ENCODE data around the gene GLRA2.
A peak's percentile ranks its signal among the peaks of the same experiment; 100 is the strongest.
"Not testable (repeated sequence)": the region's sequence is repeated elsewhere in the genome, so short reads cannot be mapped to it uniquely, and the experiment has no call there.

Gene GLRA2

DNA sequence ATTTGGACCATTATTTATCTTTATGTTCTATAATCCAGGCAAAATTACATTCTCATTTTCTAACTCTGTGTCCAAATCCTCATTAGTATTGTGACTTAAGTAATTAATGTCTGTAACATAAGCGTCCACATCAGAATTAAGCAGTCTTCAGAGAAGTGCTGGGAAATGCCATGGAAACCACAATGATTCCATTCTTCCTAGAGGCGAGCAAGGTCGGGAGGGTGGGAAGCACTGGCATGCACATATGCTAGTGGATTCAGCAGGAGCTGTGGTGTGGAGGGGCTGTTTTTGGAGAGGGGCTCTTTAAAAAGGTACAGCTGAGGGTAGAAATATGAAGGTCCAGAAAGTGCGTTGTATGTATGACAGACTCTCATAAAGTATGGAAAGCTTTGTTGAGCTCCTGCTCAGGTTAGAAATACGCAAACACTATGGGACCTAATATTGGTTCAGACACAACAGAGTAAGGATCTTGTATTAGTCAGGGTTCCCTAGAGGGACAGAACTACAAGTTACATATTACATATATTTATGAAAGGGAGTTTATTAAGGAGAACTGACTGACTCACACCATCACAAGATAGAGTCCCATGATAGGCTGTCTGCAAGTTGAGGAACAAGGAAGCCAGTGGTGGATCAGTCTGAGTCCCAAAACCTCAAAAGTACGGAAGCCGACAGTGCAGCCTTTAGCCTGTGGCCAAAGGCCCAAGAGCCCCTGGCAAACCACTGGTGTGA lies 61.5 kb downstream of the GLRA2 start:
- DNase-seq: no peak

DNA sequence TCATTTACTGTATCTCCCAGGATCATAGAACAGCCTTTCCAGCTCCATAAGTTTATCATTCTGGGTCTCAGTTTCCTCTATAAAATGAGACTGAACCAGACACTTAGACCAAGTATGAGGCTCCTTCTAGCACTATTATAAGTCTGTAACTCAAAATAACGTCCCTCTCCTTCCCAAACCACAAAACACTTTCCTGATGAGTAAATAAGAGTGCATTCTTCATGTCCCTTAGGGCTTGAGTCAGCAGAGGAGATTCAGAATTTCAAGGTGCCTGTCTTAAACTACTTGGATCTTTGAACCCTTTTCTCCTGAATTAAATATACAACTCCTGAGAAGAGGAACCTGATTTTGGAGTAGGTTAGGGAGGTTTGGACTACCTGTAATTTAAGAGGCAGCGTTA lies 62.6 kb downstream of the GLRA2 start:
- no peak for DNase-seq

DNA sequence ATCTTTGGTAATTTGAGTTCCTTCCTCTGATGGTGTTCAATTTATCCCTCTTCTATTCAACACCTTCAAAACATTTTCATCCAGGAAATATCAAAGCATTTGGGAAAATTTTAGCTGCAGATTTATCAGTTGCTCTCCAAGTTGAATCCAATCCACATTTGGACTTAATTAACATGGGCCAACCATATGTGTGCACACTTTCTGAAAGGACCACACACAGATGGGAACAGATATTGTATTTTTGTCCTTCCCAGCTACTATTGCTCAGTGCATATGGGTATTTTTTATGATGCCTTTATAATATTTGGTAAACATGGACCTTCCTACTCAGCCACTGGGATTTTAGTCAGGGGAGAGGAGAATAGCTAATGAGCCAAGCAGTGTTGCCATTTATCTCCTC lies 65.2 kb downstream of the GLRA2 start:
- DNase-seq: no peak

DNA sequence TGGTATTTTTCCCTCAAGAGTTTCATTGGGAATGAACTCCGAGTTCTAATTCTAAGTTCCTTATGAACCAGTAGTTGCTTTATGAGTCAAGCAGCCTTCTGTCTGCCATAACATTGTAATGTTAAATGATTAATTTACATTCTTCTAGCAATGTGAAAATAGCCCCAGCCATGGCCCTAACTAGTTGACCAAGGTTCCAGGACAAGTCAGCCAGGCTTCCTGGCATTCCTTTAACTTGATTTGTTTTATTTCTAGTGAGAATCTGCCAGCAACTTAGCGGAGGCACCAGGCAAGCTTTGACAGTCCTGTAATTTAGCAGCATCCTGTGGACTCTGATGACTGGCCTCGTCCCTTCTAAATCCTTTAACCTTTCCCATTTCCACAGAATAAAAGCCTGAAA lies 69.0 kb downstream of the GLRA2 start:
- DNase-seq: no peak

DNA sequence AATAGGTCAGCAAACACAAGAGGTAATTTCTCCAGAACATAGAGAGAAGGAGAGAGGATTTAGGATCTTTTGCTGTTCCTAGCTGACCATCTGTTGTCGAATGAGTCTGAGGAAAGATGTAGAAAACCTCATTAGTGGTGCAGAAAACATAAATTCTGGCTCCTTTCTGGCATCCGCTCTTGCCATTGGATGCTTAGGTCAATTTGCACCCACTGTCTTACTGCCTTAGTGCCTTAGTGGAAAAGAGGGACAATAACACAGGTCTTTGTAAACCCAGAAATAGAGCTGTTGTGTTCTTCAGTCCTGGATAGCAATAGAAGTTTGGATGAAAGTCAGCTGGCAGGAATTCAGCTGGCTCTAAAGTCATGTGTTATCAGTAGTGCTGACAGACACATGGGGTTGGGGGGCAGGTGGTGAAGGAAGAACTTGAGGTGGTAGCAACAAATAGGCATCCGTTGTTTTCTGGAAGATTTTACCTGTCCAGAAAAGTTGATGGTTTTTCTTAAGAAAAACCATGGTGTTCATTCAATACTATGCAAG lies 78.2 kb downstream of the GLRA2 start:
- no peak for DNase-seq

DNA sequence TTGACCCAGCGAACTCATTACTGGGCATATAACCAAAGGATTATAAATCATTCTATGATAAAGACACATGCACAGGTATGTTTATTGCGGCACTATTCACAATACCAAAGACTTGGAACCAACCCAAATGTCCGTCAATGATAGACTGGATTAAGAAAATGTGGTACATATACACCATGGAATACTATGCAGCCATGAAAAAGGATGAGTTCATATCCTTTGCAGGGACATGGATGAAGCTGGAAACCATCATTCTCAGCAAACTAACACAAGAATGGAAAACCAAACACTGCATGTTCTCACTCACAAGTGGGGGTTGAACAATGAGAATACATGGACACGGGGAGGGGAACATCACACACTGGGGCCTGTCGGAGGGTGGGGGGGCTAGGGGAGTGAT lies 83.1 kb downstream of the GLRA2 start:
- DNase-seq: not testable (repeated sequence)

DNA sequence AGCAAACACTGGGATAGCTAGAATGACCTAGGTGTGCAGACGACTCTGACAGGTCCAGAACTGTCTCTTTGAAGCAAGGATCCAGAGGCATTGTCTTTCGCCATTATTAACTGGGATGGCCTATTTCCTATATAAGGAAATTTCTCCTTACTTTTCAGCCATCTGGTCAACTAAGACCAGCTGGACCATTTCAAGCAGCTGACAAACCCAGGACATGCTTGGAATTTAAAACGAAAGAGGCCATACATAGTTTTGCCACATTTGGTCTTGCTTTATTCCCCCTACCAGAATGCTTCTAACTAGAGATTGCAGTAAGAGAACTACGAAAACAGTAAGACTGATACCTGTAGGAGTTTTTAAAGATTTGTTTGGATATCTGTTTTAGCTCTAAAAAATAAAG lies 87.0 kb downstream of the GLRA2 start:
- no peak for DNase-seq

DNA sequence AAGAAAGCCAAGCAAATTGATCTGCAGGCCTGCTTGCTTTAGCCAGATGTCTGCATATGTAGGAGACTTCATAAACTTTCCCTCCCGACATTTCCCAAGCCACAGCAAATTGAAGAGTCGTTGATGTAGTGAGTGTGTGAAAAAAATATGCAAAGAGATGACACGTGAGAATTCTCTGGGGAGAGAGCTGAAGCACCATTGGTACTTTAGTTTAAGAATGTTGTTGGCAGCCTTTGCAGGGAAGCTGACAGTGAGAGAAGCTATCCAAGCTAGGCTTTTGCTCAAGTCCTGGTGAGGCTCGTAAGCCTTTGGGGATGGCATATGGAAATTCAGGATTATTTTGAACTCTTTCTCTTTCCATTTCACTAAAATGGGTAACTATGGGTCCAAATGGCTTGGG lies 87.5 kb downstream of the GLRA2 start:
- DNase-seq: no peak

DNA sequence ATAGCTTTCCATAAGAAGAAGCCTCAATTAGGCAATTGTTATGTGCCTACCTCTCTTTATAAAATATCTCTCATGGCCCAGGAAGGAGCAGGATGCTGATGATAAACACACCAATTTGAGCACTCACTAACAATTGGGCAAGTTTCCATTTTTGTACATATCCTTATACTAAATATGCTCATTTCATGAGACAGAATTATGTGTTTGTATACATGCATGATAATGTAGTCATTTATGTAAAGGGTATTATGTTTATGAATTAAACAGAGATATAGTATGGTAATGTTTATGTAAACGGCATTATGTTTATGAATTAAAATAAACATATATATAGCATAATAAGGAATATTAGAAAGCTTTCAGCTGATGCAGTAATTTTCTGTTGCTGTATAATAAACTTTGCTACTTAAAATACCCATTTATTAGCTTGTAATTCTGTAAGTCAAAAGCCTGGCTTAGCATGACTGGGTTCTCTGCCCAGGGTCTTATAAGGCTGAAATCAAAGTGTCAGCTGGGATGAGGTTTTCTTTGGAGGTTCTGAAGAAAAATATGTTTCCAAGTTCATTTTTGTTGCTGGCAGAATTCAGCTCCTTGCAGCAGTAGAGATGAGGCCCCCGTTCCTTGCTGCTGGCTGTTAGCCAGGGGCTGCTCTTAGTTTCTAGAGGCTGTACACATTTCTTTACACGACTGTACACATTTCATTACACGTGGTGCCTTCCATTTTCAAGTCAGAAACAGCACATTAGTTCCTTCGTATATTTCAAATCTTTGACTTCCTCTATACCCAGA lies 89.0 kb downstream of the GLRA2 start:
- no peak for DNase-seq

DNA sequence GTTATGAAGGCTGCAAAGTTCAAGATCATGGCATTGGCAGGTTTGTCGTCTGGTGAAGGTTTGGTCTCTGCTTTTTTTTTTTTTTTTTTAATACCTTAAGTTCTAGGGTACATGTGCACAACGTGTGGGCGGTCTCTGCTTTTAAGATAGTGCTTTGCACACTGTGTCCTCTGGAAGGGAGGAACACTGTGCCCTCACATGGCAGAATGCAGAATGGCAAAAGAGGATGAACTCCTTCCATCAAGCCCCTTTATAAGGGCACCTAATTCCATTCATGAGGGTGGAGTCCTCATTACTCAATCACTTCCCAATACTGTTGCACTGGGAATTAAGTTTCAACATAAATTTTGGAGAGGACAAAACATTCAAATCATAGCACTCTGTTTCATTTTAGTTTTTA lies 101.4 kb downstream of the GLRA2 start:
- DNase-seq: no peak

DNA sequence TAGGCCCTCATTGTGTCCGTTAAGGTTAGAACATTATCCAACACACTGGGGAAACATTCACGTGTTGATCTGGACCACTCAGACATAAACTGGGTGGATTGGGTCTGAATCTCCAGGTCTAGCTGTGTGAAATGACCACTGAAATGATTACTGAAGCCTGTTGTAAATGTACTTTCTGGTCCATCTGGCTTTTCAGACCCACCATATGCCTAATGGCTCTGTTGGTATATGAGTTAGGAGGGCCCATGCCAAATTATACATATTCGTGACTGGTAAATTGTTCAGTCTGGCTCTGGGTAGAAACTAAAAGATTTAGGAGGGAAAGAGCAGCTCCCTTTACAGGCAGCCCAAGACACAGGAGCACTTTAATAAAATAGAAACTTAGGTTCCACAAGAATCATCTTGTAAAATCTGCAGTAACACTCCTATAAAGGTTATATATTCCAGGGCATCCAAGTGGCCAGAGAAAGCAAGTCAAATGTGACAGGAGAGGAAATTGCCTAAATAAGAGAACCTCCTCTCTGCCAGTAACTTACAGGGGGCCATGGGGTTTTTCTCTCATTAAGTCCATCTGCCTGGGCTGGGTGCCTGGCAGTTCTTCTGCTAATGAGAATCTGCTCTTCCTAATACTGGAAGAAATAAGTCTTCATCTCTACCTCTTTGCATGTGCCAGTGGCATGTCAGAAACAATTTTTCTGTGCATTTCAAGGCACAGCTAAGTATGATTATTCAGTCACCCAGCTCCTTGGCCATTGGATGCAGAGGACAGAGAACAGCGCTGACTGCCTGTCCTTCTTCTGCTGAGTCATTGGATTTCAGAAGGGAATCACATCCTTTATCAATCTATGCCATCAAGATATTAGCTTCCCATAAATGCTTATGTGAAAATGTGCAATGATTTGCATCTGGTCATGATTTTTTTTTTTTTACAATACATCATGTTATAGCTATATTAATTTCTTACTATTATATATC lies 112.6 kb downstream of the GLRA2 start:
- DNase-seq: no peak

DNA sequence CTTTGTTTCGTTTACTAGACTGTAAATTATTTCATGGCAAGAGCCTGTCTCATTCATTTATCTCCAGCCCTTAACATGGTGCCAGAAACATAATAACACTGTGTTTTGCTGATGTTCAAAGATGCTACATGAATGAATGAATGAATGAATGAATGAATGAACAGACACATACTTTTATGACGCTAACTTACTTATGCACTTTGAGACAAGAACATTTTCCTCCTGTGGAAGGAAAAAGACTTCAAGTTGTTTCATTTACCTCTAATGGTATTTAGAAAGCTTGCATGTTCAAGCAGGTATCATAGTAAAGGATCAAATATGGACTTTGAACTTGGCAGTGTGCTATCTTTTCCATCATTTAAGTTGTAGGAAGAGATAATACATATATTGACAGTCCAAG lies 131.6 kb downstream of the GLRA2 start:
- DNase-seq: no peak

DNA sequence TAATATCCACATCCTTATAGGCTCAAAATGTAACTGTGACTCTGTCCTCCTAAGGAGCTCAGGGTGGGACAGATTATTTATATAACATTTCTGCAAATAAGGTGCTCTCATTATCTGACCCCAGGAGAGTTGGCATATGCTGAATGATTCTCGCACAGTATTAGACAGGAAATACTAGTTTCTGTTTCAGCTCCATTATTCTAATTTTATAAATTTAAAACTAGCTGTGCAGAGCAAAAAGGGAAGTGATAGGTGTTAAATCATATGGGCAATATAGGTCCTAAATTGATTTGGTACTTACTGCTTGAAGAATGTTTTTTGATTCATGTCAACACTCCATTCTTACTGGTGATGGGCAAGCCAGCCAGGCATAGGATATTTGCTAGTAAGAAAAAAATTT lies 141.5 kb downstream of the GLRA2 start:
- no peak for DNase-seq

DNA sequence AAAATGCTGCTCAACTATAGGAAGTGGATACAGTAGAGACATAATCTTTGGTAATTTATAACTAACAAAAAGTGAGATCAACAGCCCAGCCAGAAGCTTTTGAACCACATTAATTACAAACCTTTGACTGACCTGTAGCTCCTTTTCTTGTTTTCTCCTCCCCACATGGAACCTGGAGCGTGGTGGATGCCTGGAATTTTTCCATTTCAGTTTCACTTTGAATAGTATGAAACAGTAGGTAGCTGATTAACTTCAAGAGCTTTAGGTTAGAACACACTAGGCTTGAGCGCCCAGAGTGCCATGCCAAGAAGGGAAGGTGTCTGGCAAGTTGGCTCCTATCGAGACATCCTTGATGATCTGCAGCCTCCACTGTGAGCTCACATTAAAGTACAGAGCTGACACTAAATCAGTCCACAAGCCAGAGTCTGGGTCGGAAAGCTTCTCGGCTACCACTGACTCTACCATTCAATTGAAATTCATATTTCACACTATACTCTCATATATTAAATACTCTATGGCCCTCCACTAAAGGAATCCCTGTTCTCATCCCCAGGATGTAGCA lies 143.4 kb downstream of the GLRA2 start:
- DNase-seq: no peak

DNA sequence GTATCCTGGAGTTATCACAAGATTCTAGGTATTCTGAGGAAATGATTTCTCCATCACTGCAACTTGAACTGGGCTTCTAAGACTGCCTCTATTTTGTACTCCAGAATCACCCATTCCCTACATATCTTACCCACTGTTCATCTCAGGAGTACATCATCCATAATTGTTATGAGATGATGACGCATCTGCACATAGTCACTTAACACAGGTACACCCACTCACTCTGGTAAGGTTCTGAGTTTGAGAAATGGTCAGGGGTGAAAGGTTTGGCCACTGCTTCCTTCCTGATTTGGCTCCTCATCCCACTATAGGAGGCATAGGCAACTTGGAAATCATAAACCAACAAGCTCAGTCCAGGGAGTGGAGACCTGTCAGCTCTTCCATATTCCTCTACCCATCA lies 143.9 kb downstream of the GLRA2 start:
- DNase-seq: no peak

DNA sequence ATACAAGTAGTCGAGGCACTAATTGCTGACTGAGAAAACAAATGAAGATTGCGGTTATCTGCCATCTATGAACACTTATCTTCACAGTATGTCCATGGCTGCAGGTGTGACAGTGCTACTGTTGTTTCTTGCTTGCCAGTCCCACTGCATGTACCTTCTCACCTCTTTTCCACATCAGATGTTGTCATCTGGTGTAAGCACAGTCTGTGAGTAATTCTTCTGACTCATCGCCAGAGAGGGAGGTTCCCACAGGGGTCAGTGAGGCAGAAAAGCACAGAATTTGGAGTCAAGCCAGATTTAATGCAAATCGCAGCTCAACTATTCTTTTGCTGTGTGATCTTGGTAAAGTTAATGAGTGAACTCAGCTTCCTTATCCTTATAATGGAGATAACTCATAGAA lies 144.4 kb downstream of the GLRA2 start:
- DNase-seq: peak in 1 of 56 donors; percentile 11

DNA sequence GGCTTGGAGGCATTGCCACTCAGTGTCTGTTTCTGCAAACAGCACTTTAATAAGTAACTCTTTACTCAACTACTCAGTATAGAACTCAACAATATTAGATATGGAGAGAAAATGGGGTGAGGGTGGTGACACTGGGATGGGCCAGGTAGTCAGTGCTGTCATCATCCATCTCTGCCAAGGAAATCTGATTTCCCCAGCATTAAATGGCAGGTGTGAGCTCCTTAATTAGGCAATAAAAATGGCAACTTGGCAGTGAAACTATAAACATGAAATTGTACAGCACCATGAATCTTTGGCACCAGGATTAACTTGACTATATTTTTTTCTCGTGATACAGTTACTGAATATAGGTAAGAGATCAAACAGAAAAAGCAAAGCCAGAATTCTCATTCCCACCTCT lies 146.2 kb downstream of the GLRA2 start:
- no peak for DNase-seq

DNA sequence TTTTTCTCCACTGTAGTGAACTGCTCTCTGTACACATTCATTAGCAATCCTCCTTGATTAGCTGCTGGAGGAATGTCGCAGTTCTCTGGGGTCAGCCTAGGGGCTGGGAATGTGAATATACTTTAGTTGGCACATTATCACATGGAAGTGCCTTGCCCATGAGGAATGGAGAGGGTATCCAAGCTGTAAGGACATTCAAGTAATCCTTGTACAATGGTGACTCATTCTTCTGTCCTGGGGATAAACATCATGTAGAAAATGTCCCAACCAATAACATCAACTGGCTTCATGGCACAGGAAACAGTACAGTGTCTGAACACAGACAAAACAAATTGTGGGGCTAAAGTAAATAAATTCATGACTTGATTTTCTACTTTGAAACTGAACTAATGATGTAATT lies 147.1 kb downstream of the GLRA2 start:
- no peak for DNase-seq

DNA sequence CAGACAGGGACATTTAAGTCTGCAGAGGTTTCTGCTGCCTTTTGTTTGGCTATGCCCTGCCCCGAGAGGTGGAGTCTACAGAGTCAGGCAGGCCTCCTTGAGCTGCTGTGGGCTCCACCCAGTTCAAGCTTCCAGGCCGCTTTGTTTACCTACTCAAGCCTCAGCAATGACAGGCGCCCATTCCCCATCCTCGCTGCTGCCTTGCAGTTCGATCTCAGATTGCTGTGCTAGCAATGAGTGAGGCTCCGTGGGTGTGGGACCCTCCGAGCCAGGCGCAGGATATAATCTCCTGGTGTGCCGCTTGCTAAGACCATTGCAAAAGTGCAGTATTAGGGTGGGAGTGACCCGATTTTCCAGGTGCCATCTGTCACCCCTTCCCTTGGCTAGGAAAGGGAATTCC lies 159.0 kb downstream of the GLRA2 start:
- DNase-seq: not testable (repeated sequence)

DNA sequence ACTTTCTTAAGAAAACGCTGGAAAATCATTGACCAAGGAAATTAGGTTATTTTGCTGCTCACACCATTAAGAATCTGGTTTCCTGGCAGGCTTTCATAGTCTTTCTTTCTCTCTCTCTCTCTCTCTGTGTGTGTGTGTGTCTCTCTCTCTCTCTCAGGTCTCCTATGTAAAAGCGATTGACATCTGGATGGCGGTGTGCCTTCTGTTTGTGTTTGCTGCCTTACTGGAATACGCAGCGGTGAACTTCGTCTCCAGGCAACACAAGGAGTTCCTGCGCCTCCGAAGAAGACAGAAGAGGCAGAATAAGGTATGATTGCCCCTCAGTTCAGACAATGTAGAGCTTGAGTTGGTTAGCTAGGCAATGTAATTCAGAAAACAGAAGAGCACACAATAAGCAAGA lies 161.2 kb downstream of the GLRA2 start:
- peak in 1 of 56 donors; percentile 0 for DNase-seq

DNA sequence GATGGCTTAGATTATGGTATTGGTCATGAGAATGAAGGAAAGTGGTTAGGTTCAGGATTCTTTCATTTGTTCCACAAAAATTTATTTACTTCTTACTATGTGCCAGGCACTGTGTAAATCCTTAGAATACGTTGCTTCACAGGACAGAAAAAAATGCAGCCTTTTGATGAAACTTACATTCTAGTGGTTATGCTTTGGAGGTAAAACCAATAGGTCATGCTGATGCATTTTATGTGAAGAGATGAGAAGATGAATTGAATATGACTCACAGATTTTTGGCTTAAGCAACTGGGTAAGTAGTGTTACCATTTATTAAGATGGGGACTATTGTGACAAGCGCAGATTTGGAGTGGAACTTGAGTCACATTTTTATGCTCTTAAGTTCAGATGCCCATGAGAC lies 165.3 kb downstream of the GLRA2 start:
- no peak for DNase-seq

Data from nucleus accumbens (tissue), 56 donors.